Daoy (cell line): ENCODE data around the gene PANX2. TPM values are rescaled to one million over a fixed set of nuclear protein-coding genes. Genes with fewer than 3 reads are reported as not detected.
A peak's percentile ranks its signal among the peaks of the same experiment; 100 is the strongest.

ENCODE experiments used
- DNase-seq: peaks from one replicate; pipeline ENCODE4 v3.0.0-alpha.2; 2015; ENCODE audit warnings: low read depth
- total RNA-seq: library from RNA; depleted of rRNA; stranded (reverse); fragments of >200 nt; shearing (Covaris generic); gene quantifications from 2 replicates; pipeline ENCODE4 v1.2.3, GENCODE V29; 2014

Gene PANX2
- total RNA-seq, 1 experiment from 2014 or later, result 1.5 TPM

- peak; percentile 51 for DNase-seq
These were observed 673 bp upstream of the PANX2 start for GRCh38 chr22:50169774-50170341.

- no peak for DNase-seq
These were observed 911 bp downstream of the PANX2 start for GRCh38 chr22:50171319-50171964.

GRCh38 chr22:50171965-50172421 is 1.5 kb downstream of the PANX2 start:
- DNase-seq, result no peak

- DNase-seq, result no peak
These were observed 2.9 kb downstream of the PANX2 start for GRCh38 chr22:50173311-50173982.

- no peak for DNase-seq
These were observed 3.4 kb downstream of the PANX2 start for GRCh38 chr22:50173983-50174355.

- no peak for DNase-seq
These were observed 4.1 kb downstream of the PANX2 start for GRCh38 chr22:50174382-50175190.

GRCh38 chr22:50175191-50175461 is 4.6 kb downstream of the PANX2 start:
- DNase-seq, result no peak

GRCh38 chr22:50175921-50176849 is 5.7 kb downstream of the PANX2 start:
- DNase-seq, result no peak

- no peak for DNase-seq
These were observed 6.5 kb downstream of the PANX2 start for GRCh38 chr22:50176850-50177536.

GRCh38 chr22:50177537-50178470 is 7.3 kb downstream of the PANX2 start:
- DNase-seq, result no peak

- DNase-seq, result no peak
These were observed 7.9 kb downstream of the PANX2 start for GRCh38 chr22:50178471-50178864.

- DNase-seq, result no peak
These were observed 8.6 kb downstream of the PANX2 start for GRCh38 chr22:50178871-50179869.

GRCh38 chr22:50179937-50180726 is 9.6 kb downstream of the PANX2 start:
- no peak for DNase-seq

- no peak for DNase-seq
These were observed 10.4 kb downstream of the PANX2 start for GRCh38 chr22:50180727-50181521.

- no peak for DNase-seq
These were observed 11.9 kb downstream of the PANX2 start for GRCh38 chr22:50182176-50183081.
